GM18526 (cell line): ENCODE measurements around the gene CDH12.

Experiments
- POLR2A ChIP-seq: IDR thresholded peaks from 3 replicates; pipeline ENCODE4 v1.6.1; 2011; ENCODE audit not compliant: insufficient read length; ENCODE audit errors: extremely low read depth

CDH12 gene

GRCh38 chr5:22050931-22051330, 802.2 kb downstream of the CDH12 start:
- no peak for TF ChIP-seq POLR2A

DNA sequence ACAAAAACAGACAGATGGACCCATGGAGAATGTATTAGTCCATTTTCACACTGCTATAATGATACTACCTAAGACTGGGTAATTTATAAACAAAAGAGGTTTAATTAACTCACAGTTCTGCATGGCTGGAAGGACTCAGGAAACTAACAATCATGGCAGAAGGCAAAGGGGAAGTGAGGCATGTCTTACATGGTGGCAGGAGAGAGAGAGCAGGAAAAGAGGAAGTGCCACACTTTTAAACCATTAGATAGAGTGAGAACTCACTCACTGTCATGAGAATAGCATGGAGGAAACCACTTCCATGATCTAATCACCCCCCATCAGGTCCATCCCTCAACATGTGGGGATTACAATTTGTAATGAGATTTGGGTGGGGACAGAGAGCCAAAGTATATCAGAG, 808.9 kb downstream of the CDH12 start:
- TF ChIP-seq POLR2A, result no peak

- no peak for TF ChIP-seq POLR2A
Observed at GRCh38 chr5:22036061-22036460, 817.1 kb downstream of the CDH12 start.

DNA sequence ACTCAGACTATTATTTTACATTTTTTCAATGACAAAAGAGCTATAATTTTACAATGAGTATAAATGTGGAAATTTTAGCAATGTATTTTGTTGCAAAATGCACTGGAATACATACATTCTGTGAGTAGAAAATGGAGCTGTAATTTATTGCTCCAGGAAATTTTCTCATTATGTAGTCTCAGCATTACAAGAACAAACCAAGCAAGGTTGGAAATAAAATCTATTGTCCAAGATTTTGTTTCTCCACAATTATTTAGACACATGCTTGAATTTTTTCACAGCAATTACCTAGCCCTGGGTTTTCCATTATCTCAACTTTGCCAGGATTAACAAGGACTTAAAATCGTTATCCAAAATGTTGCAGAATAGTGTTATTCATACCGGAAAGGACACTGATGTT, 820.1 kb downstream of the CDH12 start:
- TF ChIP-seq POLR2A, result no peak

GRCh38 chr5:22023784-22024183, 829.4 kb downstream of the CDH12 start:
- TF ChIP-seq POLR2A, result no peak

GRCh38 chr5:21931116-21931515, 922.0 kb downstream of the CDH12 start:
- TF ChIP-seq POLR2A, result no peak

DNA sequence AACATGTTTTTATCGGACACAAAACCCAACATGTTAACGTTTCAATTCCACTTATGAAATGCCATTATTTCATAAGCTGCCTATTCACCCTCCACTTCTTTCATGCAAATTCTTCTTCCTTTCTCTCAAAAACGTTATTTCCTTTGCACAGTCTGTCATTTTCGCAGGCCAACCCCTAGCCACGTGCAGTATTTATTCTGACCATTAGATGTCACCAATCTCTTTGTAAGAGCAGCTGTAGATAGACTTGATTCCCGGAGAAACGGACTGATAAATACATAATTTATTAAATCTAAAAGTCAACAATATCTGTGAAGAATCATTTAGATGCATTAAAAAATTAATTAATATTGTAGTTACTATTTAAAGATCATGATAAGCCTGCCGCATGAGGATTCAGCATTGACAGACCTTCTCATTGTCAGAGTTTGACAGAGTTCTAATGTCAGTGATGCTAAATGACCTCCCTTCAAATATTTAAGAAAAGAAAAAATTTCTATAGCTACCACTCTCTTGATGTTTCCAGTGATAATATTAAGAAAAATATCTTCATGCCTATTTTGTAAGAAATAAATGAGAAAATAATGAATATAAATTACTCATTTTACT, 933.6 kb downstream of the CDH12 start:
- TF ChIP-seq POLR2A, result no peak

DNA sequence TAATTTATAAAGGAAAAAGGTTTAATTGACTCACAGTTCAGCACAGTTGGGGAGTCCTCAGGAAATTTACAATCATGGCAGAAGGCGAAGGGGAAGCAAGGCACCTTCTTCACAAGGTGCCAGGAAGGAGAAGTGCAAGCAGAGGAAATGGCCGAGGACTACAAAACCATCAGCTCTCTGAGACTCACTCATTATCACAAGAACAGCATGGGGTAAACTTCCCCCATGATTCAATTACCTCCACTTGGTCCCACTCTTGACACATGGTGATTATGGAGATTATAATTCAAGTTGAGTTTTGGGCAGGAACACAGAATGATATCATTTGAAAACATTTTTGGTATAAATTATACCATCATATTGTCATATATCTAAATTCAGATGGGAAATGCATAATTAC, 934.7 kb downstream of the CDH12 start:
- no peak for TF ChIP-seq POLR2A

- no peak for TF ChIP-seq POLR2A
Observed at GRCh38 chr5:21910731-21911130, 942.4 kb downstream of the CDH12 start.

DNA sequence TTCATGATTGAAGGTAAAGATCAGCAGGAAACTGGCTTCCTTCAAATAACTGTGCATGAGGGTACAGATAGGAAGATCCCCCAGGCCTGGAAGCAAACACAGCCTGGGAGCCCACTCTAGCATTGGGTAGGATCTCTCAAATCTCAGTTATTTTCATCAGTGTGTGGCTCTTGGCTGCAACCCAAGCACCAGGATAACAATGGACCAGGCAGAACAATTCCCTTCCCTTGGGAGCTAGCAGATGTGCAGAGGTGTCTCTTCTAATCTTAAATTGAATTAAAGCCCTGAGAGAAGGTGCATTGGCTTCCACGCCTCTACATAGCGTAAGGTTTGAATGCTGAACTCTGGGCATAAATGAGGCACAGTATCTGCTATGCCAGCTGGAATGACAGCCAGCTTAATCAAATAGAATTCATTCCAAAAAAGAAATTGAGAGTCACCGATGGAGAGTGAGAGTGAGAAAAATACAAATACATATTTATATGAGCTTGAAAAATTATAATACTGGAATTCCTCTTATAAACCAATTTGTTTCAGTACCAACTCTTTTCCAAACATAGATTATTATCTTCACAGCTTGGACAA, 957.3 kb downstream of the CDH12 start:
- TF ChIP-seq POLR2A, result no peak

GRCh38 chr5:21893161-21893560, 960.0 kb downstream of the CDH12 start:
- no peak for TF ChIP-seq POLR2A

DNA sequence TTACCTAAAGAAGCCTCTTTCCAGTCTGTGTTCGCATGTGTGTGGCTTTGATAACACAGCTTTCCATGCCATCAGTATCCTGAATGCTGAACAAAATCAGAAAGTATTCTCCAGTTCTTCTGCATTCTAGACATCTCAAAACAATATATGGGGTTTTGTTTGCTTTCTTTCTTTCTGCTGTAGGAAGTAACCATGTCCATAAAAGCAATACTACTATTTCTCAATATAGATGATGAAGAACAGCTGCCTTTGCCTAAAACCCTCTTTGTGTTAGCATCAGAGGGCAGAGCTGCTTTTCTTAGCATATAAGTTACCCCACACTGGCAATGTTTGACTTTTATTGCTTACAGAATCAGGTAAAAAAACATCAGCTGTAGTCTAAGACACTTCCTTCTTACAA, 963.6 kb downstream of the CDH12 start:
- no peak for TF ChIP-seq POLR2A

- TF ChIP-seq POLR2A, result no peak
Observed at GRCh38 chr5:21882074-21882745, 970.9 kb downstream of the CDH12 start.

DNA sequence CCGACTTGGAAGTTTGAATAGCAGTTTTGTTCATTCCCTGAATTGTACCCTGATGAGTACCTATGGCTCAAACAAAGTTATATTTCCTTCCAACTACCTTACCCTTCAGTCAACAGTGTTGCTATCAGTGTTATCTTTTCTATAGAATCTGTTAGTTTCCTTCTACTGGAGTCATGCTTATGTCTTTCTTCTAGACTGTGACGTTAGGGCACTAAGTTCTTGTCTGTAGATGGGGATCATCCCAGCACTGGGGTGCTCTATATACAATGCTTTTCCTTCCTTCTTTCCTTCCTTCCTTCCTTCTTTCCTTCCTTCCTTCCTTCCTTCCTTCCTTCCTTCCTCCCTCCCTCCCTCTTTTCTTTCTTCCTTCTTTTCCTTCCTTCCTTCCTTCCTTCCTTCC, 973.0 kb downstream of the CDH12 start:
- TF ChIP-seq POLR2A, result no peak

DNA sequence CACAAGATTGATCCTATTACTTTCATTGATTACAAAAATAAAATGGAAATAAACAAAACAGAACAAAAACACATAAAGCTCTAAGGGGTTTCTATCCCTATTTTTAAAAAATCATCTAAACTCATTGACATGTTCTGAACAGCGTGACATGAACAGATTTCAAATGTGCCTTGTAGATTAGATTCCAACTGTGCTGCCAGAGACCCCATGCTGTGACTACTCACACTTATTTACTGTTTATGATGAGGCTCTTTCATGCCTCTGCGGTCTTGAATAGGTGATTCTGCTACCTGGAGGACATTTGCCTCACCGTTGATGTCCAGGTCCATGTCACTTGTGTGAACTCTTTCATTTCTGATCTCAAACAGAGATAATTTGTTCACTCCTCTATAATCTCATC, 990.2 kb downstream of the CDH12 start:
- TF ChIP-seq POLR2A, result no peak

DNA sequence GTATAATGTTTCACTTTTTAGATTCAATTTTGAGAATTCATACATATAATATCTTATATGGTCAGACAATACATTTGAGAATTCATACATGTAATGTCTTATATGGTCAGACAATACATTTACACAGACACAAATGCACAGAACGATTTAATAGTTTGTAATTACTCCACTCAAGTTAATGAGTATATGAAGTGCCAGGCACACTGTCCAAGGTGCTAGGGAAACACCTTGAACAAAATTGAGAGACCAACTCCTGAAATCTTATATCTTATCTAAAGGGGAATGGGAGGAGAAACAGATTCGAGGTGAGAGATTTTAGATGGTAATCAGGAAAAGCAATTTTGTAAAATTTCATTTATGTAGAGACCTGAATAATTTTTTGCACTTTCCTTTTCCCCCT, 994.7 kb downstream of the CDH12 start:
- TF ChIP-seq POLR2A, result no peak

DNA sequence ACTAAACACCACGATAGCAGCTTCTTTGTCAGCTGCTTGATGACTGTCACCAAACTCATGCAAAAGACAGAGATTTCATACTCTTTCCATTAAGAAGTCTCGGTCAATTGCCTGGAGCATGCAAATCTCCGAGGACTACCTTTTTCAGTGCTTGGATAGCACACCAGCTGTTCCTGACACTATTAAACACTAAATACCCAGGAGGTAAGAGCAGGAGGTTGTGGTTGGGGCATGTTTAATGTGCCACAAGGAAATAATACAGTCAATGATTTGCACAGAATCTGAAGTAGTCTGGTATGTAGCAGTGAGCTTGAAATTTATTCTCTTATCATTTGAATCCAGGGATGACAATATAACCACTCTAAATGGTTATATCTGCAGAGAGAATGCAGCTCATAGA, 996.2 kb downstream of the CDH12 start:
- TF ChIP-seq POLR2A, result no peak
